SW480 (cell line): ENCODE data around the gene MAGI3.
"Not testable (repeated sequence)": the region's sequence is repeated elsewhere in the genome, so short reads cannot be mapped to it uniquely, and the experiment has no call there.

Experiments used
- DNase-seq: peaks from one replicate; pipeline ENCODE4 v3.0.0-alpha.2; 2016; ENCODE audit warnings: low spot score

The MAGI3 gene

DNA sequence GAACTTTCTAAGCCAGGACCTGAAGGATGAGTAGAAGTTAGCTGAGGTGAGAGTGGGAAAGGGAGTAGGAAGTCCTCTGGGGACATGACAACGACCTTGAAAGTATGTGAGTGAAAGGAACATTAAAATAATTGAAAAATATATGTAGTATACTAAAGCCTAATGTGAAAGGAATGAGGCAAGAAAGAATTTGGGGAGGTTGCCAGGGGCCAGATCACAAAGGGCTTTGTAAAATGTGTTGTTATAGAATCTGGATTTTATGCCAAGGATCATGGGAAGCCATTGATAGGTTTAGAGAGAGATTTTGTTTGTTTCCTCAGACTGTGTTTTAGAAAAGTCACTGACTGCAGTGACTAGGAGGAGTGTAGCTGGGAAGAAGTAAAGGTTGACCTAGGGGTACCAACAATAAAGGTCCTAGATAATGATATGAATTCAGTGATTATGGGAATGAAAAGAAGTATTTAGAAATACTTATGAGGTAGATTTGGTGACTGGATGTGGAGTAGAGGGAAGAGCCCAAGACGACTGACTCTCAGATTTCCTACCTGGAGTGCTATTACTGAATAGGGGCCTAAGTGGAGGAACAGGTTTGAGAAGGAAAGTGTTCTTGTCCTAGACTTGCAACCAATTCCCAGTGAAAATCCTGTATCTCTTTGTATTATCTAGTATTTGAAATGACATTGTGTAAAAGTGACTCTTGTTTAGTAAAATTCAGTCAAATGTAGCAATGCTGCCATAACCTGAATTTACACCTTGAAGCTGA lies 189.1 kb downstream of the MAGI3 start:
- no peak for DNase-seq

DNA sequence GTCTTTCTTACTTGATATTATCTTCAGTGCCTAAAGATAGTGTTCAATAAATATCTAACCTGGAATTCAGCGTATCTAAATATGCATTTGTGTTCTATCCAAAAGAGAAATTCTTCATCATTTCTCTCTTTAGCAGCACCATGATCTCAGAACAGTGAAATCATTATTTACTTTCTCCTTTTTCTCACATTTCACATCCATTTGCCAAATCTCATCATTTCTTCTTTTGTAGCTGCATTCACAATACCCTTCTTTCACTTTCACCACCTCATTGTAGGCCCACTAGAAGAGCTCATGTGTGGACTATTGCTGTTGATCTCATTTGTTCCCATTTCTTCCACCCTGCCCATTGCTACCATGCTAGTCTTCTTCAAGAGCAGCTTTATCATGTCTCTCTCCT lies 191.0 kb downstream of the MAGI3 start:
- no peak for DNase-seq

GRCh38 chr1:113582084-113582483 lies 191.8 kb downstream of the MAGI3 start:
- DNase-seq, result no peak

- no peak for DNase-seq
Observed at GRCh38 chr1:113587475-113587874, 197.2 kb downstream of the MAGI3 start.

DNA sequence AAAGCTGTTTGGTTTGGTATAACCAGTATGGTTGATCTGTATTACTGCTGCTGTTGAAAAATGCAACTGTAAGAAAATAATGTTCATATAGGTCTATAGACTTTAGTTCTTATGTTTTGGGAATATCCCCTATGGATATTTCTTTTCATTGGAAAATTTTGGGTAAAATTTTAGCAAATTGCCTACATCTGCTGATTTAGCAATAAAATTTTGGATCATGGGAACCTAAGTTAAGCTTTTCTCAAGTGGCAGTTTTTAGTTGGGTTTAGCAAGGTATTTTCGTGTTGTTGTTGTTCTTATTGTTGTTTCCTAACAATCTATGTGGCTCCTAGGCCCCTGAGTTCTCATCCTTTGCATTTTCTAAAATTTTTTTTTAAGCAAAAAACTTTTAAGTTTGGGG lies 201.9 kb downstream of the MAGI3 start:
- no peak for DNase-seq

- no peak for DNase-seq
Observed at GRCh38 chr1:113593550-113594297, 203.4 kb downstream of the MAGI3 start.

DNA sequence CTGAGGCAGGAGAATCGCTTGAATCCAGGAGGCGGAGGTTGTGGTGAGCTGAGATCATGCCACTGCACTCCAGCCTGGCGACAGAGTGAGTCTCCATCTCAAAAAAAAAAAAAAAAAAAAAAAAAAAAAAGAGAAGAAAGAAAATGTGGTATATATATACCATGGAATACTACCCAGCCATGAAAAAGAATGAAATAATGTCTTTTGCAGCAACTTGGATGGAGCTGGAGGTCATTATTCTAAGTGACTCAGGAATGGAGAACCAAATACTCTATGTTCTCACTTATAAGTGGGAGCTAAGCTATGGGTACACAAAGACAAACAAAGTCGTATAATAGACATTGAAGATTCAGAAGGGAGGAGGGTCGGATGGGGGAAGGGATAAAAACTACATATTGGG lies 214.2 kb downstream of the MAGI3 start:
- not testable (repeated sequence) for DNase-seq

GRCh38 chr1:113605146-113605545 lies 214.8 kb downstream of the MAGI3 start:
- DNase-seq, result no peak

GRCh38 chr1:113608399-113608798 lies 218.1 kb downstream of the MAGI3 start:
- no peak for DNase-seq

- no peak for DNase-seq
Observed at GRCh38 chr1:113610372-113610771, 220.1 kb downstream of the MAGI3 start.

DNA sequence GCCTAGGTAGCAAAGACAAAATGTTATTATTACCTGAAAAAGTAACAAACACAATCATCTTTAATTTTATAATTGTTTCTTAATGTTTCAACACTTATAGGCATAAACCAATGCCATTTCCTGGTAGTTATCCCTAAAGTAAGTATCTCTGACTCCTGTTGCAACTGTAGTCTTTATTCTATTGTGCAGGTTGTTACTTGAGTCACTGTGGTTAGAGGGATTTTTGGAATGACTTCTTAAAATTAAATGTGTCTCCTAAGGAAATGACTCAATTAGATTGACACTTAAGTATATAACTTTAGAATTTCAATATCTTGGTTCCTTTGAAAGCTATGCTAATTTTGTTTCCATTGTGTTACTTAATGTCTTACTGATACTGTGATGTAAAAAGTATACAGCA lies 225.1 kb downstream of the MAGI3 start:
- DNase-seq, result no peak

DNA sequence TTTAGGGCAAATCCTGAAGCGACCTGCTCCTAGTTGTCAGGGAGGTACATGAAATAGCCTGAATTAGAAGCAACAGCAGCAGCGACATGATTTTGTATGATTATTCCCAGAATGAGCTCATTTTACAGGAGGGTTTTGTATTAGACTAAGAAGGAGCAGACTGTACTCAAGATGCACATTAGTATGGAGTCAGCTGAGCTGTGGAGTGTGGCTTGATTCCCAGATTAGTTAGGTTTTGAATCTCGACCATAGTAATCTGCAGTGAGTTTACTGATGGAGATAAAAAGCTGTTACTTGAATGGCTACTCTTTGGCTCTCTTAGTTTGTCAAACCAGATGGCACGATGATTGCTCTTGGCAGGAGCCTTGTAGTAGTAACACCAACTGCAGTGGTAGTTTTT lies 225.8 kb downstream of the MAGI3 start:
- no peak for DNase-seq

DNA sequence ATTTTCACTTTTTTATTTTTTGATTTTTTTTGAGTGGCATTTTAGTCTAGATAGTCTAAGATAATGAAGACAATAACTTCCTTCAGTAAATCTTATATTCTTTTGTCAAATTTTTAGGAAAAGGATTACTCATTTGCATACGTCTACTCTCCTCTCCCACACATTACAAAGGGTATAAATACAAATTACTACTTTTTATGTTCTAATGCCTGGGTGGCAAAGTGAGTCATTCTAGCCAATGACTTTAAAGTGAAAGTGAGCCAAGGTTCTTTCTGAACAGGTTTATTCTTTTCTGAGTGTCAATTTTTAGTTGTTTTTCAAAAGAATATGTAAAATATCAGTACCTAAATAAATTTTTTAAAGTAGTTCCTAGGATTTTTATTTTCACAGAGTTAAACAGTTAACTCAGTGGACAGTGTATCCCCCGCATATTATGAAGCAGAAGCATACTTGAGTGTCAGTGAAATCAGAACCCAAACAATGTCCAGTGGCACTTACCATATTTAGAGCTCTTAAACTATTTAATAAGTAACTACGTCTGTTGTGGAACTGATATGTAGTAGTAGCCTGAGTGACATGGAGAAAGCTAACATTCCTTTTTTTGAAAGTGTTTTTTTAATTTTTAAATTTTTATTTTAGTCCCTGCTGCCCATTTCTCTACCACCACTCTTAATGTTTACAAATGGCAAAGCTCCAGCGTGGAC lies 227.3 kb downstream of the MAGI3 start:
- no peak for DNase-seq

DNA sequence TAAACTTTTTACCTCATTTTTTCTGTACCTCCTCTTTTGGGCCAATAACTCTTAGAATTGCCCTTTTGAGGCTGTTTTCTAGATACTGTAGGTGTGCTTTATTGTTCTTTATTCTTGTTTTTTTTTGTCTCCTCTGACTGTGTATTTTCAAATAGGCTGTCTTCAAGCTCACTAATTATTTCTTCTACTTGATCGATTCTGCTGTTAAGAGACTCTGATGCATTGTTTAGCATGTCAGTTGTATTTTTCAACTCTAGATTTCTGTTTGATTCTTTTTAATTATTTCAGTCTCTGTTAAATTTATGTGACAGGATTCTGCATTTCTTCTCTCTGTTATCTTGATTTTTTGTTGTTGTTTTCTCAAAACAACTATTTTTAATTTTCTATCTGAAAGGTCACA lies 238.7 kb downstream of the MAGI3 start:
- DNase-seq, result no peak

DNA sequence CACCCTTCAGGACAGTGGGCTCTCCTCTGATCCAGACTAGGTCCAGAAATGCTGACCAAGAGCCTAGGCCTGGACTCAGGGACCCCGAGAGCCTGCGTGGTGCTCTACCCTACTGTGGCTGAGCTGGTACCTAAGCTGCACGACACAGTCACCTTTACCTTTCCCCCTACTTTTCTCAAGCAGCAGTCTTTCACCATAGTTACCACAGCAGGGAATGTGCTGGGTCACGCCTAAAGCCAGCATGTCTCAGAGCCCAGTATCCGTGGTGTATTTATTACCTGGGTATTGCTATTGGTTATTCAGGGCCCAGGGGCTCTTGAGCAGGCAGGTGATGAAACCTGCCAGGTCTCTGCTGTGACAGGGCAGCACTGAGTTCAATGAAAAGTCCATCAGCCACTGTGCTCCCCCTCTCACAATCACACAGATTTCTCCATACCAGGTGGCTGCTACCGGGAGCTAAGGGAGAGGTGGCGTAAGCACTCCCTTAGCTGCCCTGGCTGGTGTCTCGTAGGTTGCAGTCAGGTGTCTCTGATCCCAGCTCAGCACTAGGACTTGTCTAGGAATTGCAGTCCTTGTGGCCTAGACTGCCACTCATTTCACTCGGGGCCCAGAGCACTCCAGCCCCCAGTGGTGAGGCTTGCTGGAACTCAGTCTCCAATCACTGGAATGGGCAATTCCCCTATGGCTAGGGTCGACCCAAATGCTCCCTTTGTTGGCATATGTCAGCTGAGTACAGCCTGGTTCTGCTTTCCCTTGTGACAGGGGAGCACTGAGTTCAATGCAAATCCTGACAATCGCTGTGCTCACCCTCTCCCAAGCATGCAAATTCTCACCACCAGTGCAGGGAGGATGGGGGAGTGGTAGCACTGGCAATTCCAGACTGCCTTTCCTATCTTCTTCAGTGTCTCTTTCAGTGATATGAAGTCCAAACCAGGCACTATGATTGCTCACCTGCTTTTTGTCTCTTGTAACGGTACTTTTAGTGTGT lies 240.3 kb downstream of the MAGI3 start:
- no peak for DNase-seq

- DNase-seq, result no peak
Observed at GRCh38 chr1:113641396-113641795, 251.1 kb downstream of the MAGI3 start.

DNA sequence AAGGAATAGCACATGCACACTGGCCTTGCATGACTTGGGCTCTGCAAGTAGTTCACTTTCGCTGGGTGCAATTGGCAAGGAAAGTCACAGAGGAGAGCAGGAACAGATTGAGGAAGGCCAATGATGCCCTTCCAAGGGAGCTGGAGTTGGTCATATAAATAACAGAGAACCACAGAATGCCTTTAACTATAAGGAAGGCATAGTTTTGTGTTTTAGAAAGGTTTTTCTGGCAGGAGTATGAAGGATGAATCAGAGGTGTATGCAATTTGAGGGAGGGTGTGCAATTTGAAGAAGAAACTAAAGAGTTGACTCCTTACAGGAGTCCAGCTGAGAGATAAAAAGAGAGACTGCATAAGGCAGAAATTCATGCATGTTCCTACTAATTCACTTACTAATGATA lies 256.8 kb downstream of the MAGI3 start:
- no peak for DNase-seq

DNA sequence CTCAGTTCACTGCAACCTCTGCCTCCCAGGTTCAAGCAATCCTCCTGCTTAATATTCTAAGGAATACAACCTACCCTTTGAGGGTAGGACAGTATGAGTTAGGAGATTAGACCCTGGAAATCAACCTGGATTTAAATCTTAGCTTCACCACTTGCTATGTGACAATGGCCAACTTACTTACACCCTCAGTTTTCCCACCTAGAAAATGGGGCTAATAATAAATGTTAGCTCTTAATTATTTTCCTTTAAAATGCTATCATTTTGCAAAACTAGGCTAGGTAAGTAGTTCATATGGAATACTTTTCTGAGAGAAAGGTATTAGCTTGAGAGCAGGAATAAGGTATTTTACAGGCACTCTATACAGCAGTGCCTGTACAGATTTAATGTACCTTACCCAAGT lies 258.2 kb downstream of the MAGI3 start:
- DNase-seq, result no peak

- DNase-seq, result no peak
Observed at GRCh38 chr1:113652771-113653170, 262.5 kb downstream of the MAGI3 start.

GRCh38 chr1:113653741-113654140 lies 263.4 kb downstream of the MAGI3 start:
- no peak for DNase-seq

- DNase-seq, result no peak
Observed at GRCh38 chr1:113654883-113655282, 264.6 kb downstream of the MAGI3 start.

GRCh38 chr1:113657126-113657525 lies 266.8 kb downstream of the MAGI3 start:
- DNase-seq, result no peak
